GM12878 (cell line): Measurements from ENCODE around the gene NRXN3. TPM values are rescaled to one million over a fixed set of nuclear protein-coding genes. Genes with fewer than 3 reads are reported as not detected.

Experiments
- ATAC-seq: fragments of 200-7000 bp; cut with Tn5 transposase; 3 replicates; pipeline ENCODE4 v1.9.1; 2020; ENCODE audit warnings: mild to moderate bottlenecking, moderate library complexity
- BruUV-seq: library from RNA; stranded (reverse); fragments of 400-500 nt; replicated peaks from 2 replicates; lab custom pipeline; 2021; lab: Mats Ljungman, UMichigan
- CTCF ChIA-PET: fragments of 300-600 bp; sonication (Branson Sonifier 250); formaldehyde crosslinking; extraction: SDS; loops from one replicate; lab custom pipeline; 2021; ENCODE audit warnings: inconsistent platforms; lab: Yijun Ruan, JAX
- POLR2A ChIA-PET: fragments of 350-600 bp; formaldehyde crosslinking; extraction: SDS; loops from one replicate; lab custom pipeline; 2021; ENCODE audit warnings: inconsistent platforms; lab: Charles Lee
- RAD21 ChIA-PET: fragments of 300-600 bp; sonication (Branson Sonifier 250); formaldehyde crosslinking; loops from one replicate; lab custom pipeline; 2023; ENCODE audit warnings: antibody characterized with exemption; ENCODE audit not compliant: unreplicated experiment; lab: Charles Lee
- SMC1A ChIA-PET: fragments of 300-600 bp; sonication (Branson Sonifier 250); formaldehyde crosslinking; loops from one replicate; lab custom pipeline; 2023; ENCODE audit not compliant: unreplicated experiment, uncharacterized antibody; lab: Charles Lee
- DNase-seq: peaks from one replicate; pipeline ENCODE4 v3.0.0-alpha.2; 2011; ENCODE audit warnings: low read depth, low spot score
- FAIRE-seq: peaks from 3 replicates; lab custom pipeline; 2011; peaks lifted over from hg19 to GRCh38; lab: Jason Lieb, UNC
- H2AFZ ChIP-seq: 2 replicates; pipeline ENCODE4 v1.6.0; 2011; ENCODE audit warnings: low read depth, low read length, control low read depth; ENCODE audit not compliant: control insufficient read depth
- H3K27ac ChIP-seq: 2 replicates; pipeline ENCODE4 v1.5.1; 2011; ENCODE audit warnings: control low read depth; ENCODE audit not compliant: control insufficient read depth, insufficient read depth
- H3K27me3 ChIP-seq, 2 experiments: replicated peaks in 1 of 2; 2 replicates each; pipeline versions ENCODE4 v1.6.0 to v1.6.1; 2011; ENCODE audit warnings: low read length in 1 of 2; ENCODE audit not compliant: control insufficient read depth in 2 of 2, insufficient read depth in 2 of 2
- H3K36me3 ChIP-seq, 2 experiments: 2 replicates each; pipeline ENCODE4 v1.5.1; 2011; ENCODE audit warnings: low read length in 1 of 2; ENCODE audit not compliant: control insufficient read depth in 2 of 2, insufficient read depth in 2 of 2
- H3K4me1 ChIP-seq: 2 replicates; pipeline ENCODE4 v1.6.1; 2011; ENCODE audit warnings: mild to moderate bottlenecking, low read length, moderate library complexity, mixed read lengths; ENCODE audit not compliant: control insufficient read depth, insufficient read depth
- H3K4me2 ChIP-seq: 2 replicates; pipeline ENCODE4 v1.6.0; 2011; ENCODE audit warnings: control low read depth; ENCODE audit not compliant: control insufficient read depth, insufficient read depth
- H3K4me3 ChIP-seq: fragments of 200-600 bp; sonication (generic); 2 replicates; pipeline ENCODE4 v1.5.1; 2016
- H3K79me2 ChIP-seq: 2 replicates; pipeline ENCODE4 v1.6.0; 2011; ENCODE audit warnings: low read length; ENCODE audit not compliant: control insufficient read depth, insufficient read depth
- H3K9ac ChIP-seq: 2 replicates; pipeline ENCODE4 v1.8.0; 2011; ENCODE audit warnings: low read length, control low read depth, mixed read lengths; ENCODE audit not compliant: control insufficient read depth, insufficient read depth
- H3K9me3 ChIP-seq: replicated peaks from 3 replicates; pipeline ENCODE4 v1.5.1; 2011; ENCODE audit warnings: mild to moderate bottlenecking, low read length; ENCODE audit not compliant: control insufficient read depth, insufficient read depth
- H4K20me1 ChIP-seq: 2 replicates; pipeline ENCODE4 v1.6.0; 2011; ENCODE audit not compliant: control insufficient read depth, insufficient read depth
- BCL3 ChIP-seq: IDR thresholded peaks from 2 replicates; pipeline ENCODE4 v1.6.1; 2011; ENCODE audit warnings: borderline replicate concordance, low read depth, mild to moderate bottlenecking, moderate library complexity, low read length; ENCODE audit not compliant: insufficient read depth, poor library complexity, severe bottlenecking
- BHLHE40 ChIP-seq, 2 experiments: fragments of 450-650 bp in 1 of 2; IDR thresholded peaks; 2 replicates each; pipeline ENCODE4 v1.6.1; 2011 to 2017; ENCODE audit warnings: low read depth in 2 of 2, borderline replicate concordance in 1 of 2, improper control_type of control experiment in 1 of 2, low read length in 1 of 2, mild to moderate bottlenecking in 1 of 2
- BMI1 ChIP-seq: fragments of 450-650 bp; IDR thresholded peaks from 2 replicates; pipeline ENCODE4 v1.6.1; 2016; ENCODE audit warnings: mild to moderate bottlenecking, moderate library complexity, borderline replicate concordance
- E2F8 ChIP-seq: fragments of 450-650 bp; IDR thresholded peaks from 2 replicates; pipeline ENCODE4 v1.6.1; 2018; ENCODE audit warnings: mild to moderate bottlenecking, low read depth, moderate library complexity; ENCODE audit not compliant: partially characterized antibody
- EP300 ChIP-seq, 2 experiments: fragments of 150-350 bp in 1 of 2; IDR thresholded peaks; 2 replicates each; pipeline ENCODE4 v1.6.1; 2011 to 2012; ENCODE audit warnings: low read depth in 2 of 2, low read length in 2 of 2, borderline replicate concordance in 1 of 2, improper control_type of control experiment in 1 of 2, inconsistent platforms in 1 of 2; ENCODE audit not compliant: control insufficient read depth in 1 of 2
- FOXK2 ChIP-seq: fragments of 450-650 bp; IDR thresholded peaks from 2 replicates; pipeline ENCODE4 v1.6.1; 2017; ENCODE audit warnings: mild to moderate bottlenecking, moderate library complexity
- IKZF1 ChIP-seq: fragments of 450-650 bp; conservative IDR thresholded peaks from 2 replicates; pipeline ENCODE4 v1.6.1; 2017; ENCODE audit warnings: antibody characterized with exemption, mild to moderate bottlenecking
- IRF5 ChIP-seq: fragments of 450-650 bp; IDR thresholded peaks from 2 replicates; pipeline ENCODE4 v1.6.1; 2017; ENCODE audit warnings: borderline replicate concordance
- KAT2A ChIP-seq: conservative IDR thresholded peaks from 2 replicates; pipeline ENCODE4 v1.6.1; 2011; ENCODE audit warnings: low read depth, low read length; ENCODE audit not compliant: control insufficient read depth
- MEF2A ChIP-seq: IDR thresholded peaks from 2 replicates; pipeline ENCODE4 v1.6.1; 2011; ENCODE audit warnings: low read depth, mild to moderate bottlenecking, low read length, moderate library complexity; ENCODE audit not compliant: insufficient read depth
- POLR2AphosphoS2 ChIP-seq: IDR thresholded peaks from 2 replicates; pipeline ENCODE4 v1.6.1; 2011; ENCODE audit warnings: low read depth, mild to moderate bottlenecking, low read length, improper control_type of control experiment, moderate library complexity
- RELA ChIP-seq: fragments of 450-650 bp; IDR thresholded peaks from 2 replicates; pipeline ENCODE4 v1.8.0; 2014; ENCODE audit warnings: borderline replicate concordance; ENCODE audit not compliant: partially characterized antibody
- REST ChIP-seq: IDR thresholded peaks from 2 replicates; pipeline ENCODE4 v1.6.1; 2012; ENCODE audit warnings: mild to moderate bottlenecking, low read depth, low read length
- SP1 ChIP-seq: IDR thresholded peaks from one replicate; pipeline ENCODE4 v1.6.1; 2011; ENCODE audit warnings: low read depth, low read length
- ZZZ3 ChIP-seq: IDR thresholded peaks from 2 replicates; pipeline ENCODE4 v1.6.1; 2011; ENCODE audit warnings: low read depth; ENCODE audit not compliant: control insufficient read depth, insufficient read length
- whole genome bisulfite sequencing: methylation state at CpG from one replicate; pipeline ENCODE4 v1.1.6; 2016; ENCODE audit warnings: low lambda C conversion rate; ENCODE audit not compliant: insufficient replicate concordance, insufficient coverage; ENCODE audit errors: missing lambda C conversion rate; 5-methylcytosine and 5-hydroxymethylcytosine counted together
- in situ Hi-C: fragments of 300-500 bp; cut with MboI; formaldehyde crosslinking; loops from 9 replicates; pipeline ENCODE4 v1.14.3; 2018; ENCODE audit warnings: mixed read lengths
- intact Hi-C: fragments of 100-400 bp; cut with micrococcal nuclease; formaldehyde crosslinking; loops from one replicate; pipeline ENCODE4 v1.14.2; 2022; ENCODE audit not compliant: unreplicated experiment
- polyA plus RNA-seq, 11 experiments: library from polyadenylated mRNA; depleted of rRNA in 4 of 11; unstranded in 6 of 11; stranded (reverse) in 5 of 11; fragments of >200 nt; fragmentation: Nextera tagmentation in 4 of 11; fragmentation: Illumina TruSeq in 1 of 11; extraction: Ambion mirVana in 4 of 11; extraction: Trizol in 1 of 11; gene quantifications; 1 replicate in 1 of 11; 2 replicates in 10 of 11; pipeline versions ENCODE4 v1.2.1 to v1.2.3, GENCODE V29; 2011 to 2016; ENCODE audit warnings: inconsistent platforms in 2 of 11, missing spikeins in 2 of 11, low read depth in 1 of 11
- total RNA-seq, 4 experiments: library from RNA; depleted of rRNA in 3 of 4; stranded (reverse); fragments of >200 nt in 3 of 4; fragmentation: Illumina TruSeq in 1 of 4; extraction: Trizol in 1 of 4; gene quantifications; 2 replicates each; pipeline versions ENCODE4 v1.2.1 to v1.2.3, GENCODE V29; 2013 to 2021

NRXN3 gene
- total and polyA plus RNA-seq, 10 of the 15 experiments (the other 5 are each of a cell fraction or from before 2014, with no cell fraction given) = 0.52 to 3.3 (median 1.4) TPM

DNA sequence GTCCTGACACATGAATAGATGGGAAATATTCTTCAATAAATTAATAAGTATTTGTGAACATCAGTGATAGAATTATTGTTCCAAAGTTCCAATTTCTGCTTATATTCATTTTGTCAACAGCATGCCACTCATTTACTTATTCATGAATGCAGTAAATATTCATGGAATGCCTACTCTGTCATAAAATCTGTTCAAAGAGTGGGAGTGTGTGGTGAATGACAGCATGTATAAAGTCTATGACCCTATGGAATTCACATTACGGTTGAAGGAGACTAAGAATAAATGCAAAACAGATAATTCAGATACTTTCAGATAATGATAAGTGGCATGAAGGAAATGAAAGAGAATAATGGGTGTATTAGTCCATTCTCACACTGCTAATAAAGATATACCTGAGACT, 494.7 kb downstream of the NRXN3 start:
- no peak overlapping the region for H3K9ac ChIP-seq
- 0% methylated on average over 1 of the region's 1 CpG for WGBS
- no peak overlapping the region for H3K4me2 ChIP-seq
- no peaks in the 10 kb centered on the region for H3K27me3 ChIP-seq
- no peaks in the 10 kb centered on the region for H3K4me1 ChIP-seq
- BruUV-seq = no TSS peak
- DNase-seq = no peak
- H3K4me3 ChIP-seq = no peak overlapping the region
- FAIRE-seq = no peak
- ChIA-PET RAD21 (no interaction called here), SMC1A (interaction anchor here (1.2 kb wide), 1 partner anchor 11 kb away, joined by 4 read pairs; no protein-coding TSS in a partner anchor), CTCF (interaction anchor here (1.2 kb wide), 1 partner anchor 11 kb away, joined by 3 read pairs; no protein-coding TSS in a partner anchor), POLR2A (no interaction called here)
- H3K79me2 ChIP-seq = no peaks in the 10 kb centered on the region
- intact Hi-C loops (no loop called here), in situ Hi-C loops (no loop called here)
- no peaks in the 10 kb centered on the region for H3K9me3 ChIP-seq
- no peak overlapping the region for H3K27ac ChIP-seq
- H3K36me3 ChIP-seq = no peaks in the 10 kb centered on the region; a peak in 1 of 4 replicates
- no peaks in the 10 kb centered on the region for H4K20me1 ChIP-seq
- ATAC-seq = no peak
- H2AFZ ChIP-seq = no peak overlapping the region
- TF ChIP-seq RELA (no peak), BMI1 (no peak), EP300 (IDR thresholded peaks at IDR 0.05; ENCODE audit: borderline replicate concordance in 1 of 2, control insufficient read depth in 1 of 2, low read depth in 2 of 2, low read length in 2 of 2) (no peak), ZZZ3 (no peak), BHLHE40 (IDR thresholded peaks at IDR 0.05; ENCODE audit: borderline replicate concordance in 1 of 2, low read depth in 2 of 2, low read length in 1 of 2) (no peak), E2F8 (no peak), IRF5 (no peak), KAT2A (no peak), IKZF1 (no peak), BCL3 (no peak), REST (no peak), SP1 (no peak), MEF2A (no peak), FOXK2 (no peak), POLR2AphosphoS2 (no peak)
